GM19328 (cell line): Measurements from ENCODE around the gene ARHGAP6.
"Not testable (repeated sequence)": the region's sequence is repeated elsewhere in the genome, so short reads cannot be mapped to it uniquely, and the experiment has no call there.

Experiments used
- ATAC-seq: cut with Tn5 transposase; IDR thresholded peaks from one replicate; pipeline ENCODE4 v1.9.1; 2021; ENCODE audit warnings: mild to moderate bottlenecking, moderate library complexity; ENCODE audit not compliant: unreplicated experiment

The ARHGAP6 gene

DNA sequence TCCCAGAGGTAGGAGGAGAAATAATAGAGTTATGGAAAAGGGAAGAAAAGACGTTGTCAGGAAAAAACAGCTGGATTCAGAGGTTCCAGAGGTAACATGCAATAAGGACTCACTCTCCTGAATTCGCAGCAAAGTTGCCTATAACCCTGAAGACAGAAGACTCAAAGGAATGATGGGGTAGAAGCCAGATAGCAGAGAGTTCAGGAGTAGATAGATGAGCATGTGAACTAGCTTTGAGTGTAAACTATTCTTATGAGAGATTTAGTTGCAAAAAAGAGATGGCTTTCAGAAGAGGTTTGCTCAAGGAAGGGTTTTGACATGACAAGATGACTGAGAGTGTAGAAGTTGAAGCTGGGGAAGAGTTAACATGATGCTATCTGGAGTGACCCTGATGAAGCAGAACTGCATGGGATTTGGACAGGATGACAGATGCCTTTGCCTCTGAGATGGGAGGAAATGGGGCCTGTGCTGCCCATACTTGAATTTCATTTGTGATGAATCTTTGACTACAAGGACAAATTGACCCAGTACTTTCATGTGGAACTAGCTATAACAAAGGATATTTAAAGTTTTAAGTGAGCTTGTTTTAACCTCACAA, 298.6 kb downstream of the ARHGAP6 start:
- no peak for ATAC-seq

DNA sequence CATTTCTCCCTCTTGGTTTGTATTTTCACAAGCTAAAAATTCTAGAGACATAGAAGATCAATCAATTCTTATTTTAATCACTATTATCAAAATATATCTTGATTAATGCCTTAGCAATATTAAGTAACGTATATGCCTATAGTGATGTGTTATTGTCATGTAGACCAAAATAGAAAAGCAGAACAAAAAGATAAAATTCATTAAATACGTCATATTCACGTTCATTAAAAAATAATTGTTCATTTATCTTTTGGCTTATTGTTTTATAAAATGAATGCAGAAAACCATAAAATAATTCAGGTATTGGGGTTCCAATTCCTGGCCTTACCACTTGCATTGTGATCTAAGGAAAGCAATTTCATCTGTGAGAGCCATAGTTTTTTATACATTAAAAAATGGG, 300.3 kb downstream of the ARHGAP6 start:
- no peak for ATAC-seq

DNA sequence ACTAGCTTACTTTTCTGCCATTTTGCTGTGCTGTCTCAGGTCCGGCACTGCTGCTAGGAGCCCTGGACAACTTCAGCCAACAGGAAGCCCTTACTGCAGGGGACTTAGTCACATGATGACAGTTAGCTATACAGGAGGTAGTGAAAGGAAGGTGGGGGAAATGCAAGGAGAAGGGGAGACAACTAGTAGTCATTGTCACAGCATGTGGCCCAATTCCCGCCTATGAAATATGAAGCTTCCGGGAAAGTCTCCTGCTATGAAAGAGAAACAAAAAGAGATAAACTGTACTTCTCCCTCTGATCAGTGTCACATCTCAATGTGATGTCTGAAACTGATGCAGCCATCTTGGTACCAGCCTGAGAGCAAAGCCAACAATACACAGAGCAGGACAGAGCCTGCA, 300.9 kb downstream of the ARHGAP6 start:
- ATAC-seq: no peak

DNA sequence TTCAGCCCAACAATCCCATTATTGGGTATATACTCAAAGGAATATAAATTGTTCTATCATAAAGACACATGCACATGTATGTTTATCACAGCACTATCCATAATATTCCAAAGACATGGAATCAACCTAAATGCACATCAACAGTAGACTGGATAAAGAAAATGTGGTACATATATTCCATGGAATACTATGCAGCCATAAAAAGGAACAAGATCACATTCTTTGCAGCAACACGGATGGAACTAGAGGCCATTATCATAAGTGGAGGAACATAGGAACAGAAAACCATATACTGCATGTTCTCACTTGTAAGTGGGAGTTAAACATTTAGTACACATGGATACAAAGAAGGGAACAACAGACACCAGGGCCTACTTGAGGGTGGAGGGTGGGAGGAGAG, 301.9 kb downstream of the ARHGAP6 start:
- ATAC-seq: not testable (repeated sequence)

DNA sequence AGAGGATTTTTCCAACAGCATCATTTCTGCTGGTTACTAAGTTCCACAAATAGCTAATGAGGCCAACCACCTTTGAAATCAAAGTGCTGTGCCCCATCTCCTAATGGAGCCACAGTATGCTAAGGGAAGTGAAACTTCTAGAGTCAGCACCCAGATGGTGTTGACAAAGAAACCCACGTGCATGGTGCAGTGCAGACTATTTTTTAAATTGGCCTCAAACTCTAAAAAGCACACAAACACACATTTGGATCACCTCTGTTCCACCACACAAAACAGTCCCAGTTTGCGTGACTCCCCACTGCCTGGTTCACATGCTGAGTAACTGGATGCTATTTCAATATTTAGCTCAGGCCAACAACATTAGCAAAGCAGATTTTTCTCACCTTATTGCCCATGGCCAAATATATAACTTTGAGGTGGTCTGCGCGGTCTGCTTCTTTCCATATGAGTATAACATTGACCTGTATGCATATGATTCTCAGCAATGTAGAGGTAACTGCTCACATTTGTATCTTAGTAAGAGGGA, 302.6 kb downstream of the ARHGAP6 start:
- ATAC-seq: peak; percentile 95

DNA sequence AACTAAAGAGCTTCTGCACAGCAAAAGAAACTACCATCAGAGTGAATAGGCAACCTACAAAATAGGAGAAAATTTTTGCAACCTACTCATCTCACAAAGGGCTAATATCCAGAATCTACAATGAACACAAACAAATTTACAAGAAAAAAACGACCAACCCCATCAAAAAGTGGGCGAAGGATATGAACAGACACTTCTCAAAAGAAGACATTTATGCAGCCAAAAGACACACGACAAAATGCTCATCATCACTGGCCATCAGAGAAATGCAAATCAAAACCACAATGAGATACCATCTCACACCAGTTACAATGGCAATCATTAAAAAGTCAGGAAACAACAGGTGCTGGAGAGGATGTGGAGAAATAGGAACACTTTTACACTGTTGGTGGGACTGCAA, 304.1 kb downstream of the ARHGAP6 start:
- not testable (repeated sequence) for ATAC-seq

DNA sequence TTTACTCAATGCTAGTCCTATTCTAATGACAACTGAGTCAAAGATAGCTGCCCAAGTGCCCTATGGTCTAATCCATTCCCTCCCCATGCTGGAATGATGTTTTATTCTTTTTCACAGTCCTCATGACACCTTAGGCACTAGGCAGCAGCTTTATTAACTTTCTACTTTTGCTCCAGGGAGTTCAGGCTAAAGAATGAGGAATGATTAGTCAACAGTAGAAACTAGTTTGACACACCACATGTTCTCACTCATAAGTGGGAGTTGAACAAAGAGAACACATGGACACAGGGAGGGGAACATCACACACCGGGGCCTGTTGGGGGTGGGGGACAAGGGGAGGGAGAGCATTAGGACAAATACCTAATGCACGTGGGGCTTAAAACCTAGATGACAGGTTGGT, 309.8 kb downstream of the ARHGAP6 start:
- not testable (repeated sequence) for ATAC-seq

DNA sequence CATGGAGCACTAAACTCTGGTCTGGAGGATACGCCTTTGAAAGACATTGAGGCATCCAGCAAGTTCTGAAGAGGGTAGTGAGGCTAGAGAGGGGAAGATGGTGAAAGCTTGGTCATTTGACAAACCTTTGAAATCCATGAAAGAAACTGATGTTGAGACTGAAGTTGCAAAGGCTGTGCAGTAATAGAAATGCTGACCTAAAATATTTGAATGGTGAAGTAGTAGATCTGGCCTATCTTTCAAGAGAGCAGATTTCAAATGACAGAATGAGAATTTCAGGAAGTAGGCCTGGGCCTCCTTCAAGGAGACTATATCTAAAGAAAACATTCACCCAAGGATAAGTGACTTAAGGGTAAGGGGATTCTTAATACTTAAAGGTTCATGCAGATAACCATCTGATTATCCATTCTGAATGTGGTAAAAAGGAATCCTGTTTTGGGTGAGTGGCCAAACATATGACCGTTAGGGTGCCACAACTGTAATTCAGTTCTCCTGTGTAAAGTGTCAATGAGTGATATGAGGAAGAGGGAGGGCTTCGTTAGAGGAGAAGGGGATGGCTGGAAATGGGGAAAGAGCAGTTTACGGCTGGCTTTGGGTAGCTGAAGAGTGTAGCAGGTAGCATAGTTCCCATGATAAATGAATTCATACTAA, 310.3 kb downstream of the ARHGAP6 start:
- ATAC-seq: no peak

DNA sequence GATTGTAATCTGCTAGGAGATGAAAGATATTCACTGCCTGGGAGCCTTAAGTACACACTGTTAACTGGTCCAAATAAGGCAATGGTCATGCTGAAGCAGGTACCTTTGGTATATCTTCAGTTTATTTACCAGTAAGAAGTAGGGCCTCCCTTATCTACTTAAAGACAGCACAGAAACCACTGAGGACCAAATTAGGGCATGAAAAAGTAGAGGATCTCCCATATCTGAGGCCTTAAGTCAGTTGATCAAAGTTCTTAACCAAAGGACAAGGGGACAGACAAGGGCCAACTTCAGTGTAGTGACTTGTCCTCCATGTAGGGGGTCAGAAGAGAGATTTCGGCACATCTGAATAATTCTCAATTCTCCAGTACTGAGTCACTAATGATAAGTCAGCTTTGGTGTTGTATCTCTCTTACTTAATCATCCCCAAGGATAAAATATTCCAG, 313.4 kb downstream of the ARHGAP6 start:
- ATAC-seq: no peak

DNA sequence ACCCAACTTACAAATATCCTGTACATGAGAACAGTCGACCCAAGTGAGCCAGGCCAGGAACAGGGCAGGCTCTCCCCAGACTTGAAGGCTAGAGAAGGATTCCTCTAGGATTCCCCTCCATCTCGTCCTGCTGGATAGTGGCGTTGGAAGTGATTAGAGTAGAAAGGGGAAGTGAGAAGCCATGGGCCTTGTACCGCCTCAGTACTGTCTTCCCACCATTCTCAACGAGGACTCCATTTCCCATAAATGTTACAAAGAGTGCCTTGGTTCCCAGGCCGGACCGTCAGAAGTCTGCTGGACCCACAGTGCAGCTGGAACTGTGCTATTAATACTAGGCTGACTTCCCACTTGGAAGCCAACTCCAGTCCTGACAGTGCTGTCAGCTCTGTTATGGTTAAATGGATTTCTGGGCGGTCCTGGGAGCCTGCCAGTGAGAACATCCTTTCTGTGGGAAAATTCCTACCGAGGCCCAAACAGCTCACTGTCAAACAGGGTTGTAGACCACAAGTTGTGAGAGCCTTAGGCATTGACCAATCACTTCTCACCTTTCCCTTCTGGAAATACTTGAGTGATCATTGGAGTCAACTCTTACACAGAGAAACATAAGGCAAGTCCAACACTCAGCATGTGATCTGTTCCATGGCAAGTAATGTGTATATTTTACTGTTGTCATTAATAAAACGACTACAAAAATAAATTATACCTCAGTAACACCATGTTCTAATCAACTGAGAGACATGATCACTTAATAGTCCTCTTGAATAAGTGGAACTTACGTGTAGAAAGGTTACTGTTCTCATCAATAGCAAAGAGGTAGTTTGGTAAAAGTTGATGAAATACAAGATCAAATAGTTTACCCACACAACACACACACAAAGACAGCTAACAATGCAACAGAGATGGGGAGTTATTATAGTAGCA, 314.1 kb downstream of the ARHGAP6 start:
- peak; percentile 15 for ATAC-seq

DNA sequence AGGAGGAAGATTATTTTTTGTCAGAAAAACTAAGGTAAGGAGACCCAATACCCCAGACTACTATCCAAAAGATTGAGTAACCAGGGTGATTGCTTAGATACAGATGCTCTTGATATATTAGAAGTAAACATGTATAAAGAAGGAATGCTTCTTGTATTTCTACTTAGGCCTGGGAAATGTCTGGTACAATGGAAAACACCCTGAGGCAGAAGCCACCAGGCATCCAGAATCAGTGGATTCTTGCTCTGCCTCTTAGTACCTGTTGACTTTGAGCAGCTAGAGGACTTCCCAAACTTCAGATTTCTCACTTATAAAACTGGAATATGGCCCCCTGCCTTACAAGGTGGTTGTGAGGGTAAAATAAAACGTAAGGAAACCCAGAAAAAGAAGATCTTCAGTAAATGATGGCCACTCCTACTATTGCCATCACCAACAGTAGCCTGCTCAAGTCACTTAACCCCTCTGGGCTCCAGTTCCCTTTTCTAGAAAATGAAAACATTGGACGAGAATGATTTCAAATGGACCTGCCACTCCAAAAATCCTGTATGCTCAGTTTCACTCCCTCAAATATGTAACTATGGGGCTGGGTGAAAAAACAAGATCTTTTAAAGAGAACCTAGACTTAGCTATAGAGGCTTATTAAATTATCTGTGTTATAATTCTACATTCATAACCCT, 315.9 kb downstream of the ARHGAP6 start:
- ATAC-seq: no peak

DNA sequence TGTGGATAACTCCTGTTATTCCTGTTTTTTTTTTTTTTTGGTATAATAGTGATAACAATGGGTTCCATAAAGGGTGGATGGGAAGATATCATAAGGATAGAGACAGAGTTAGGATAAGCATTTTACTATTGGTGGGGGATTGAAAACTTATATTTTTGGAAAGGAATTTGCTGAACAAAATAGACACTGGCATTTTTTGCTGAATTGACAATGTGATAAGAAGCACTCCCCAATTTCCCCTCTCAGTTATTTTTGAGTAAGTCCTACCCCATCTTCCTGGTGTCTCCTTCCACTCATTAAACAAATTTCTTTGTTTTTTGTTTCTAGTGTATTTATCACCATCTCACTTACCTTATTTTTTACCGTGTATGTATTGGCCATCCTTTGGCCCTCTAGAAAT, 316.7 kb downstream of the ARHGAP6 start:
- ATAC-seq: no peak

DNA sequence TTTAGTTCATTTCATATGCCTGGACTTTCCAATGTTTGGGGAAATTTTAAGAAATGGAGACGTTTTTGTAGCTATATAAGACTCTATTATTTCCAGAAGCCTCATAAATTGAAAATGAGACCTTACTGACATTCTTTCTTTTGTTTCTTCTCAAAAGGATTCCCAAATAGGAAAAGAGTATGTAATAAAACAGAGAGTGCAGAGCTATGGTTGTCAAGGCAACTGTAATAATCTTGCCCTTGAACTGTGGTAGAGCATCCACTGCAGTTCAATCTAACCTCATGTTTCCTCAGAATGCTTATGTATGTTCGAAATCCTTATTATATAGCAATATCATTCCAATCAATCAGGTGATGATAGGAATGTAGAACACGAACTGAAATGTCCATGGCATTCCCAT, 318.4 kb downstream of the ARHGAP6 start:
- ATAC-seq: no peak

DNA sequence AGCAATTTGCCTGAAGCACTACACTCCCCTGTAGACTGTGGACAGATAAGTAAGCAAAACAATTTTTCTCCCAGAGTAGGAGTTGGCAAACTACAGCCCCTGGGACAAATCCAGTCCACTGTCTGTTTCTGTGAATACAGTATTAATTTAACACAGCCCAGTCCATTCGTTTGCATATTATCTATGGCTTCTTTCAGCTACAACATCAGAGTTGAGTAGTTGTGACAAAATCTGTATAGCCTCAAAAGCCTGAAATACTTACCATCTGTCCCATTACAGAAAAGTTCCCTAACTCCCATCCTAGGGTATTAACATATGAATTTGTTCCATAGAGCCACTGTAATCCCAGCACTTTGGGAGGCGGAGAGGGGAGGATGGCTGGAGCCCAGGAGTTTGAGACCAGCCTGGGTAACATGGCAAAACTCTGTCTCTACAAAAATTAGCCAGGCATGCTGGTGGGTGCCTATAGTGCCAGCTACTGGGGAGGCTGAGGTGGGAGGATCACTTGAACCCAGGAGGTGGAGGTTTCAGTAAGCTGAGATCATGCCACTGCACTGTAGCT, 319.5 kb downstream of the ARHGAP6 start:
- ATAC-seq: no peak

DNA sequence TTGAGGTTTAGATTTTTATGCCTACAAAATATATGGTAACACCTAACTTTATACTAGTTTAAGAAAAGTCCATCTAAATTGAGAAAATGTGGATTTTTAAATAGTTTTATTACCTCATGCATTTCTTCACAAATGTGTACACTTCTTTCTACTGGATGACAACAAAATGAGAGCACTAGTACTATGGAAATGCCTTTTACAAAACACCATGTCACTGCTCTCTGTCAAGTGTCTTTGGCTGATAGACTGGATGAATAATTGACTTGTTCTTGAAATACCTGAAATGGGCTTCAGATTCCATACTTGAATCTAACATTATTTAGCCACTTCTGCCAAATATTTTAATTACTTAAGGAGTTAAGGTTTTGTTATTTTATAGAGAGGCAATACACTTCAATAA, 323.0 kb downstream of the ARHGAP6 start:
- ATAC-seq: no peak

DNA sequence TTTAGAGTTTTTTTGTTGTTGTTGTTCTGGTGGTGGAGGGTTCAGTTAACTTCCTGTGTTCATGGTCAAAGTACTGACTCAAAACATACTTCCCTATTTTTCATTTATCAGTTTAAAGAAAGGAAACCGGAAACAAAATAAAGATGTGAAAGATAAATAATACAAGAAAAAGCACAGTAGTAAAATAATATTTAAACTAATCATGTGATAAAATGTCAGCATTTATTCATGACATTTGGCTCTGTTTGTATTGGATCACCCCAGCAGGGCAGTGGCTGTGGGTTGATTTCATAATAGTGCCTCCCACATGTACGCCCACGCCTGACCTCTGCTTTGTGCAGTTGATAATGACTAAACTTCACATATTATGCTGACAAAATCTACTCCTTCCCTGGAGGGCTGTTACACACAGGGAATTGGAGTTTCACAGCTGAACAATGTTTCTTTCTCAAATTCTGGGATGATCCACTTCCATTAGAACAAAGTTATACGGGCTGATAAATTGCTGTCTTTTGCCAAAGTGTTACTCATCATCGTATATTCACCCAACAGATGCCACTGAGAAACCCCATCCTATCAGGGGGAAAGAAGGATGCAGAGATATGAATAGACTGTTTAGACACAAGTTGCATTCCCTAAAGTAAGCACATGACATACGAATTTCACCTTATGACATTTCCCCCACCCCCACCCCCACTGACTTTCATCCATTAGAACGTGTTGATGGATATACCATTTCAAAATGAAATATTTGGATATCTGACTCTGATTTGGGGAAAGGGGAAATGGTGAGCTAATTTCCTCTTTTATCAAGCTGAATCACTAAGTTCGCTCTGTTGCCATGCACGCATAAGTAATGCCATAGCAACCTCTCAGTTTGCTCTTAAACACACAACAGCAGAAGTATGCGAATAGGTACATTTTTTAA, 324.2 kb downstream of the ARHGAP6 start:
- ATAC-seq: peak; percentile 60

DNA sequence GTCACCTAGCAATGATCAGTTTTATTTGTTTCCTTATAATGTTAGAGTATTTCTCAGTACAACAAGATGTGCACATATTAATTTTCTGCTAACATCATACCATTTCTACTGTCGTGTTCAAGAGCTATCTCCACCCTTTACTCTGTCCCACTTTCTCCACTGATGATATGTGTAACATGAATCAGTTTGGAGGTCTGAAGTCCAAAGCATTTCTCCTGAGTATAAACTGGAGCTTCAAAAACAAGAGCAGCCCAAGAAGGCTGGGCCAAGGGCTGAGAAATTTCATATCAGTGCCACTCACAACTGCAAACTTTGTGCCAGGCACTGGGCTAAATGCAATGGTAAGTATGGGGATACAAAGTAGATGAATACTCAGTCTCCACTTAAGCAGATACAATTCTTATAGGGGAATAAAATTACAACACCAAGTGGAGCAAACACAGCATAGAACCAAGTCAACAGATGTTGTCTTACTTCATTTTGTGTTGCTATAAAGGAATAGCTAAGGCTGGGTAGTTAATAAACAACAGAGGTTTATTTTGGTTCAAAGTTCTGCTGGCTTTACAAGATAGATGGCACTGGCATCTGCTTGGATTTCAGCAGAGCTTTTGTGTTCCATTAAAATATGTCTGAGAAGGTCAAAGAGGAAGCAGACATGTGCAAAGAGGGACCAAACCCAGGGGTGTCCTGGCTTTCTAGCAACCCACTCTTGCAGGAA, 328.3 kb downstream of the ARHGAP6 start:
- no peak for ATAC-seq

DNA sequence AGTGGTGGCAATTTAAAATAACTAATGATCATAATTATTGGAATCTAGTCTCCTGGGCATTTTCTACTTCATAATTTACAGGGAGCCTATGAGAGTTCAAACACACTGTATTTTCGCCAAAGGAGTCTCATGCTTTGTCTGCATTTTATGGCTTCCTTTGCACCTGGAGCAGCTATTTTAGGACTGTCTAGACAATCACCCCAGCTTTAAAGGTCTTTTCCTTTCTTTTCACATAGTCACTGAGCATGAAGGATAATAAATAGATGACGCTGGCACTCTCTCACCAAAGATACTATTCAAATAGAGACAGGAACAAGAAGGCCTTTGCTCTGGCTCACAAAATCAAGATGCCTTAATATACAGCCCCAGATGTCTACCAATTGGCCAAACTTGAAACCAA, 329.5 kb downstream of the ARHGAP6 start:
- no peak for ATAC-seq

DNA sequence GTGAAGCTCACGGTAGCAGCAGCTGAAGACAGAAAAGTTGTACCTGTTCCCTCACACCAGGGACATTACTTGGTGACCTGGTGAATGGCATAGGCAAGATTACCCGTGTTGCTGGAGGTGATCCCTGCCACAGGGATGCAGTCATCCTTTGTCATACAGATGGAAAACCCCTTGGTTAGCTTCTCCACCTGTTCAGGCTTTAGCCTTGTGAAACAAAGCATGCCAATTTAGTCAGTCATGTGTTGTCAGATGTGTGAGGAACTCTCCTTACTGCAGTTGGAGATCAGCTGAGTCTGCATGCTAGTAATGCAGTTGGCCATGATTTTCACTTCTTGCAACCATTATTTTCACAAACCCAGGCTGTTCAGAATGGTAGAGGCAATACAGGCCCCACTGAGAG, 331.6 kb downstream of the ARHGAP6 start:
- ATAC-seq: no peak
